GM19238 (cell line): ENCODE measurements around the gene AUTS2.

Source experiments
- DNase-seq: peaks from one replicate; pipeline ENCODE4 v3.0.0; 2011; ENCODE audit warnings: low spot score; ENCODE audit not compliant: insufficient read length

AUTS2 gene

DNA sequence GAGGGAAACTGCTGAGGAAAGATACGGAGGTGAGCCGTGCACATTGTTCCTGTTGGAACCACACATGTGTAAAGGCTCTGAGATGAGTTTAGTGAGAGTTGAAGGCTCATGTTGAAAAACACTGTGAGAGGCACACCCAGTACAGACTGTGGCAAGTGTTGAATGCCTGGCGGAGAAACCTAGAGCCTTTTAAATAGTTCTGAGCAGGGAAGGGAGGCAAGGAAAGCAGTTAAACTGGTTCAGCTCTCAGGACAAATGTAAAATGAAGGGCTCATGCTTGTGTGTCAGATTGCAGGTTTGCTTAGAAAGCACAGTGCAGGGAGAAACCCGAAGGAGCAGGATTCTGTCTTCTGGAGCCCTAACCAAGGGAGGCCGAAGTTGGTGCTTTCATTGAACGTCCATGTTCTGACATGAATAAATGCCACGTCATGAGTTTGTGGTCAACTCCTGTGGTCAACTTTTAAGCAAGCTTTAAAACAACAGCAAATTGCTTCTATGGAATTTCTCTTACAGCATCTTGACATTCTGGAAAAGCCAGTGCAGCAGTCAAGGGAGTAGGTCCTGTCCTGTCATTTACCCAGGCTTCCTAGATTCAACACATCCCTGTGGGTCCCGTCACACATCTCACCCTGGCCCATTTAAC, 882.8 kb downstream of the AUTS2 start:
- no peak for DNase-seq

DNA sequence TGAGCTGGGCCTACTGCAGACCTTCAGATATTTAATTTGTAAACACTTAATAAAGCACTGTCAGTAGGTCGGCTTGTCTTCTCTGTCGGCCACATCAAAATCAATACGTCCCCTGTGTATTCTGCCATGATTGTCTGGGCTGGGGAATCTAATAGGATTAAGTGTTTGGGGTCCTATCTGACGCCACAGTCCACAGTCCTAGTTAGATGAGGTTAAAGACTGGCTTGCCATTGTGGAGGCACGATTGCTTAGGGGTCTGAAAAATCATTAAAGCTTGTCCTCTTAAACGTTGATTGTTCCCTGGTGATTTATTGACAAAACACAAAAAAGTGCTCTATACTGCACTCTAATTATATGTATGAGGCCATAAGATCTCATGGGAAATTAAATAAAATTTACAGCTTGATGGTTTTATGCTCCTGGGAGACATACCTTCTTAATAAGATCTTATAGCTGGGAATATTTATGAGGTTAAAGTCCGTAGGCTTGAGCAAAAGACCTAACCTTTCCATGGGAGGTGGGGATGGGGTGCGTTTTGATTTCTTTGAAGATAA, 883.4 kb downstream of the AUTS2 start:
- no peak for DNase-seq

DNA sequence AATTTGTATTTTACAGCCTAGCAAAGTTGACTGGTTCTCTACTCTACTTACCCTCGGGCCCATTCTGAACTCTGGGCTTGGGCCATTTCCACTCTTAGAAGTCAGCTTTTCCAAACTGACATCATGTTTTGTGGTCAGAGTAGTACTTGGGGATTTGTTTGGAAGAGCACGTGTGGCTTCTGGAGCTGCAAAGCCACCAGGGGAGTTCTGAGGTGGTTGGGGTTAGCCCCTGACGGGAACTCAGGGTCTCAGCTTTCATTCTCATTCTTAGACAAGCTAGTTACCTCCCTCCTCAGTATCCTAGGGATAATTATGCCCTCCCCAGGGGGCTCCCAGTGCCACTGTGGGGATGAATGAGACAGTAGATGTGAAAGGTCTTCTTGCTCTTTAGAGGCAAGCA, 886.0 kb downstream of the AUTS2 start:
- no peak for DNase-seq

DNA sequence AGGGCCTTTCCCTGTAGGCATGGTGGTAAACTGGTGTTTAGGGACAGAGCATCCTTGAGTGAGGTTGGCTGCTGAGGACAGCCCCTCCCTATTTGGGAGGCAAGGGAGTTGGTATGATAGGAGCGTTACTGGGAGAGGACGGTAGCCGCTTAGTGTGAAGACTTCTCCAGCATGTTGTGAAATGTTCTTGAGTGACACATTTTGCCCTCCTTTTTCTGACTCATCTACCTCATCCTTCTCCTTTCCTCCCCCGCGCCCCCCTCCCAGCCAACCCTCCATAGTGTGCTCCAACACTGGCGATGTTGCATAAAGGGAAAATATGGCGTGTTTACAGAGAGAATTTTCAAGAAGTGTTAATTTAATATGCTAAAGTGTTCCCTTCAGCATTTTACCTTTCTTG, 888.7 kb downstream of the AUTS2 start:
- DNase-seq = no peak

DNA sequence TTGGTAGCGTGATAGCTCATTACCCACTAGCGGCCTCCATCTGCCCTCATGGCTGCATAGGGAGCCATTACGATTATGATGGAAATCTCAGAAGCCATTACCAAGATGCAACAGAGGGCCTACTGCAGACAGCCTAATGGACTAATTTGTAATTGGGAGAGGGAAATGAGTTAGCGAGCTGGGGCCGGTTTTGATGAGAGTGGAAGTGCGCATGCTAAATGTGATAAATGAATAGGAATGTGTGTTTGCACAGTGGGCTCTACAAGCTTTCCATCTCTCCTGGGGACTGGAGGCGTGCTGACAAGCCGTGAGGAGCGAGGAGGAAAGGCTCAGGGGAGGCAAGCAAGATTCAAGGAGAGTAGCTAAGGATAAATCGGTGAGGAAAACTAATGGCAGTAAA, 889.2 kb downstream of the AUTS2 start:
- no peak for DNase-seq

DNA sequence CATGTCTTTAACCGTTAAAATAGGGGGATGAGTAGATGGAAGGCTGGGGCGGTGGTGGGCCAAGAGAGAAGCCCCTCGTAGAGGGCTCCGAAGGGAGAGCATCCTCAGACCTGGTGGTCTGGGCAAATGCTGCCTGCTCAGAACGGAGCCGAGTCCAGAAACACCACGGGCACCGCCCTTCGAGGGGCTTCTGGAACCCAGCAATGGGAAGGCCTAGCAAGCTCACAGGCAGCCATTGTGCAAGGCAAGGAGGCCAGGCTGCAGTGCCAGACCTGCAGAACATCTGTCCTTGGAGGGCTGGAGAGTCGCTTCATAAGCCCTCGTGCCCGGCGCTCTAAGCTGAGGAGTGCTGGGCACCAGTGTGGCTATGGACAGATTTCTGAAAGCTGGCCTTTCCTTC, 889.6 kb downstream of the AUTS2 start:
- DNase-seq = no peak

DNA sequence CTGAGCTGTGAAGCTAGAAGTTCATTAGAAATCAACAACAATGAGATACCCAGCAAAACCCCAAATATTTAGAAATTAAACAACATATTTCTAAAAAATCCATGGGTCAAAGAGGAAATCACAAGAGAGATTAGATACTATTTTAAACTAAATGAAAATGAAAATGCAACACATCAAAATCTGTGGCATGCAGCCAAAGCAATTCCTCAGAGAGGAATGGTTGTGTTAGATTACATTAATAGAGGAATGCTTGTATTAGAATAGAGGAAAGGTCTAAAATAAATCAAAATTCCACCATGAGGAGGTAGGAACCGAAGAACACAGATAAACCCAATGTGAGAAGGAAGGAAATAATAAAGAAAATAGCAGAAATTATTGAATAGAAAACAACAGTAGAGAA, 891.5 kb downstream of the AUTS2 start:
- no peak for DNase-seq

DNA sequence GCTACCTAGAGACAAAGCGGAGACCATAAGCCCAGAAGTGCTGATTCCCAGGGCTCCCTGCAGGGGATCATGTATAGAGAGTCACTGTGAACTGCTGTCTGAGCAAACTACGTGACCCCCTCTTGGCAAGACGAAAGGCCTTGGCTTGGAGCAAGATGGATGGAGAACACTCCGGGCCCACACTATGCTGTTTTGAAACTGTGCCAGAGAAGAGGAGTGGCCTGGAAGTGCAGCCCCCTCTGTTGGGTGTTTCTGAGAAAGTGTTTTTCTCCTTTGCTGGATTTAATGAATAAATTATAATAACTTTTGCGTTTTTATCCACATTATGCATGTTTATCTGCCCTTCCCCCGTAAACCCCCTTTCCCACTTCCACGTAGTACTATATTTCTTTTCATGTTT, 894.4 kb downstream of the AUTS2 start:
- DNase-seq = no peak

DNA sequence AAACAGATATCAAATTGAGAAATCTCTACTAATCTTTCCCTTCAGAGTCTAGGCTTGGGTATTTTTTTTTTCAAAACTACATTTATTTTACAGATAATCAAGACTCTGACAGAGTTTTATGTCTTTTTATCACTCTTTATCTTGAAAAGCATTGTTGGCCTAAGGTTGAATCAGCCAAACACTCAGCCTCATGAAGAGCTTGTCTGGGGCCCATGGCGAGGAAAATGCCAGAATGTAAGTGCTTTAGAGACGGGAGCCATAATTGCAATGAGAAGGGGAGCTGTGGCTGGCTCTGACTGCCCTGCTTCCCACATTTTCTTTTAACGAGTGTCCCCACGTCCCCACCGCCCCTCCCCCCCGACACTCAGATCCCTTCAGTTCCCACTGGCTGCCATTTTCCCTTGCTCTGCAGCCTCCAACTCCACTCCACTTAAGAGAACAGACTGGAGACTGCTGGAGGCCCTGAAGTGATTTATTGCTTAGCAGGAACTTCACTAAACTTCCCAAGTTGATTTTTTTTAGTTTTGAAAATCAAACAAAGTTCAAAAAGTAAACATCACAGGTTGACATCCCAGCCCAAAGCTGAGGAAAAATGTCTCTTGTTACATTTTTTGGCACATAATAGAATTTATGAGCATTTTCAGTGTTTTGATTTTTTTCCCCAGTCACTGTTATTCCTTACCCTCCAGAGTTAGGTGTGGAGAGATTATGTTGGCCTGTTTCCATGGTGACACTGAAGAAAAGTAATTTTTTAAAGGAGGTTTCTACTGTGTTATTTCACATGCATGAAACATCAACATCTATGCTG, 896.2 kb downstream of the AUTS2 start:
- no peak for DNase-seq

DNA sequence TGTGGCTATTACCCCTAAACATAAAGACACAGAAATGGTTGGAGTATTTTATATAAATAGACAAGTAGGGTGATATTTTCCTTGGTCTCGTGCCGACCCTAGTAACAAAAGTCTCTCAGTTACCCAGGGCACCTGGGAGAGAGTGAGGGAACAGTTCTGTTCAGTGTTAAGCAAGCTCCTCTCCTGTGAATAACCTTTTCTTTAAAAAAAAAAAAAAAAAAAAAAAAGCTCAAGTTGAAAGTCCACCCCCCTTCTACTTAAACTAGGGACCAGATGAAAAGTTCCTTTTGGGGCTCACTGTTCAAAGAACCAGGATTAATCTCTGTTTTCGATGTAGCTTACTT, 896.7 kb downstream of the AUTS2 start:
- DNase-seq = no peak

DNA sequence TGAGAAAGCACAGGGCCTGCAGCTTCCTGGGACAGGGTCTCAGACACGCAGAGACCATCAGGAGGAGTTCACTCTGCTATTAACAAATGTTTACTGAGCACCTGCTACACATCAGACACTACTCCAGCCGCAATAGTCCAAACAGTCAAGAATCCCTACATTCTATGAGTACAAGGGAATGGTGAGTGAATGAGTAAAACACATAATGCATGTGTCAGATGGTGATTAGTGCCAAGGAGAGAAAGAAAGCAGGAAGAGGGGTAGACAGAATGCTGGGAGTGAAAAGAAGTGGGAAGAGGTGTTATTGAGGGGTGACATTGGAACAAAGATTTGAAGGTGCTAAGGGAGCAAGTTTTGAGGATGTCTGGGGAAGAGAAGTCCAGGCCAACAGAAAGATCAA, 899.5 kb downstream of the AUTS2 start:
- no peak for DNase-seq

DNA sequence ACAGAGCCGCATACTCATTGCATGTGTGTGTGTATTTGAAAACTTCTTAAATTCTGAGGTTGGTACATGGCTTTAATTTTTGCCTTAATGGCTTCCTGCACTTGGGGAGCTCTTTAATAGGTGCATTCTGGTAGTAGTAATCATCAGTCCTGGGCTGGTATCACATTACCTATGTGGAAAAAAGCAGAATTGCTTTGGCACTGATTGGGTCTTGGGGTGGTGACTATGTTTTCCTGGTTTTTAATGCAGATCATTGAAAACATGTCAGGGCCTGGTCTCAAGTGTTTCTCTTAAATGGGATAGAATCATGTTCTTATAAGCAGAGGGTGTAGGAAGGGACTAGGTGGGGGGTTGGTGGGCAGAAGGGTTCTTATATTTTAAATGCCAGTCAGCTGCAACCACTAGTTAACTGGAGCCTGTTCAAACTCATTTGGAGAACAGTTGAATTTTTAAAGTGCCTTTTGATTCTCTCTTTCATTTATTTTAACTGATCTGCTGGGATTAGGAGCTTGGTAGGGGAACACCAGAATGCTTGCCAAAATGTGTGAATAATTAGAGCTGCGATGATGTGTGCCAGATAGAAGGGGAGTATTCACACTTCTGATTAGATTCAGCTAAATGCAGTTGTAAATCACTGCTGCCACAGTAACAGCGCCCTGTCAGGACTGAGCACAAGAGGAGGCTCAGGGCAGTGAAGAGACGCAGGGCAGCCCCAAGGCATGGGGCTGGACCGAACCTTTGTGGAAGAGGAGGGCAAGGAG, 900.1 kb downstream of the AUTS2 start:
- no peak for DNase-seq

DNA sequence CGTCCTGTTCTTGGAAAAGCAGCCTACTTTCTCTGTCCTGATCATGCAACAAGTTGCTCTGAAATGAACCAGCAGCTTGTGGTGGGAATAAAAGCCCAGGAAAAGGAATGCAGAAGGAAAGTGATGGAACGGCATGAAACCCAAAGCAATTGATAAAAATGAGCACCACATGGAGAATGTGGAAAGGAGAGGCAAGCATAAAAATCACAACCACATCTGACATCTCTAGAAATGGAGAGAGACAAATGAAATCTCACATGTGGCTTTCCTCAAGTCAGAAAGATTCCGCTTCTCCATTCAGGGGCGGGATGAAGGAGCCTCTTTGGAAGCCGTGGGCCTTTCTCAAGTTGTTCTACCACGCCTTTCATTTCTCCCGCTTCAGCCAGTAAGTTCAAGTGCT, 902.0 kb downstream of the AUTS2 start:
- DNase-seq = no peak

DNA sequence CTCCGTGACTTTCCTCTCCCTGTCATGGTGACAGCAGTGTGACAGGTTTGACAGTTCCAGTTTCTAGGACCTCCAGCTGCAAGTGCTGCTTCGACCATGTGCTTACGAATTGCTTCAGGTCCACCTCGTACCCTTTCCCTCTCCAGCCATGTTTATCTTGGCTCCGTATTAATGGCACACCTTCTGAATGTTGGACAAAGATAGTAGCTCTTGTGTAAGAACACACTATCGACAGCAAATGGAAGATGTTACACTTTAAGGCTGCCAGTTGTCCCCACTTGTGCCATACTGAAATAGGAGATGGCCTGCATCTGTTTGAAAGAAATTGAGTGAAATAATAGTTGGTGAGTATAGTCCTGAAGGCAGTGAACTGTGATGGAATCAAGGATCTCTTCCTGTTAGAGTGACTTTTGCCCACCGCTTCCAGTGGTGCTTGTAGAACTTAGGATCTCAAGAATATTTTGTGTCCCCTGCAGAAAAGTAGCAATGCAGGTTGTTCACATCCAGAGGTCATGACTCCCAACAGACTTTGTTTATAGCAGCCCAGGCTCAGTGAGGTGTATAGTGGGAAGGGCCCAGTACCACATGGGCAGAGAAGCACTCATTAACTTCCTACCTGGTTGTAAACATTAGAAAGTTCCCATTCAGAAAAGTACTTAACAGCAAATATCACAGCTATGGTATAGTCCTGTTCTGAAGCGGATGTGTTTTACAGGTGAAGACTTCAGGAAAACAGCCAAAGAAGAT, 904.0 kb downstream of the AUTS2 start:
- no peak for DNase-seq

DNA sequence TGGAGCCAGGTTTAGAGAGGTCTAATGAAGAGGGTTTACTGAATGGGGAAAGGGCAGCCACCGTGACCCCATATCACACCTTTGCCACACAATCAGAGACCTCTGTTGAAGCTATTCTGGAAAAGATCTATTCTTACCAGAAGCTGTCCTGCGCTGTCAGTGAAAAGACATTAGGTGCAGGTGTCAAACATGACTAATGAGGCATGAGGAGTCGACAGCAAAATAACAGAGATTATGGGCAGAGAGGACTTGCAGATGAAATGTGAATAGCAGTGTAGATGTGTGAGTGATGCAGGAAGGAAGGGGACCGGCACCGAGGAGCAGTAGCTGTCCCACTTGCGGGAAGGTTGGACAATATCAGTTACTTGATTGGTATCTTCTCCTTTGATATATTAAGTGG, 906.0 kb downstream of the AUTS2 start:
- DNase-seq = no peak

DNA sequence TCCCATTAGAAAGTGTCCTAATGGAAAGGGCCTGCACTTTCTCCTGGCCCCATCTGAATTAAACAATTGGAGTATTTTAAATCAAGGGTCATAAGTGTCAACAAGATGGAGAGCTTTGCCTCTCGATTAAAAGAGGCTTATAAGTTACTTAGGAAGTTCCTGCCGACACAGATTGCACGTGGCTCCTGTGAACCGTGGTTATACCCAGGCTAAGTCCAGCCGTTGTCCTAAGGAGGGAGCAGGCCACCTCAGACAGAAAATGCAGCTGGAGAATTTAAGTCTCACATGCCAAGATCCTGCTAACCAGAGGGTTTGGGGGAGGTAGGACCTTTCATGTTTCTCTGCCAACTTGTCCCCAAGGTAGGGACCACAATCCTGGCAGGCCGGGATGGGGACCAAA, 907.2 kb downstream of the AUTS2 start:
- no peak for DNase-seq

DNA sequence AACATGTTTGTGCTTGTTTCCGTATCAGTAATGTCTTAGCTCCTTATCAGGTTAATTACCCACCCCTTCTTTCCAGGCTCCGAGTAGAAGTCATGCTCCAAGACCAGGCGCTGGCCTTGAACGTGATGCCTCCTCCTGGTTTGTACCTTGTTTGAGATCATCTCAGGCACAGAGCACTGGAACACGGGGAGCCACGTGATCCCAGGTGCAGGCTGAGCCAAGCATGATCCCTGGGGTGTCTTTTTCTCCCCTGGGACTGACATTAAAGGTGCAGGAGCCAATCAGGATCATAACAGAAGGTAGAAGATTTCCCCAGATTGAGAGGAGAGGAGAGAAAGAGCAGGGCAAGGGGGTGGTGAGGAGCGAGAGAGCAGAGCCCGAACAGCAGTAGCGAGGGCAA, 907.6 kb downstream of the AUTS2 start:
- DNase-seq = no peak

DNA sequence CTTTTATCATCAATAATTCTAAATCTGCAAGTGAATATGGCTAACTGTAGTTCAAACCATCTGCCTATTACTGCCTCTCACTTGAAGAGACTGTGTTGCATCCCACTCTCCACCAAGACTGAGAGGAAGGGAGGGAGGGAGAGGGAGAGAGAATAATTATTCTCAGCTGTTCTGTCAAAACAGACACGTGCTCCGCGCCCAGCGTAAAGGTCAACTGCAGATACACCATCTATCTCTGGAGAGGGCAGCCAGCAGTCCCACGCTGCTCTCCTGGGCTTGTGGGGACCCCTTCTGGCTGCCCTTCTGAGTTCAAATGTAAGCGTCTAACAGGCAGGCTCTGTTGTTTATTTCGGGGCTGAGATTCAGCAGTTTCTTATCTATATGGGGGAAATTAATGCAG, 908.2 kb downstream of the AUTS2 start:
- no peak for DNase-seq

DNA sequence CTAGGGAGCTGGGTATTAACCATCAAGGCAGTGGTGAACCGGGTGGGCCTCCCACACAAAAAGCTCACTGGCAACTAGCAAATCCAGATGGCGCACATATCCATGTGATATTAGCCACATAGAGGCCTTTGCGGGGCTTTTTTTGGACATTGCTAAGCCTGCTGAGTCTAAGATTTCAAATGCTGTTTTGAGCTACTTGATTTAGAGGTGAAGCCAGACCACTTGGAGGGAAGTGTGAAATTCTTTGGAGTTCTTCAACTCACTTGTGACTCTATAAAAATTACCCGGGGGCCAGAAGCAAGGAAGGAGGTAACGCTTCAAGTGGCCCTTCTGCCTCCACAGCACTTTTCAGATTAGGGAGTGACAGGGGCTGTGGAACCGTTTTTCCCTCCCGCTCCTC, 913.9 kb downstream of the AUTS2 start:
- no peak for DNase-seq

DNA sequence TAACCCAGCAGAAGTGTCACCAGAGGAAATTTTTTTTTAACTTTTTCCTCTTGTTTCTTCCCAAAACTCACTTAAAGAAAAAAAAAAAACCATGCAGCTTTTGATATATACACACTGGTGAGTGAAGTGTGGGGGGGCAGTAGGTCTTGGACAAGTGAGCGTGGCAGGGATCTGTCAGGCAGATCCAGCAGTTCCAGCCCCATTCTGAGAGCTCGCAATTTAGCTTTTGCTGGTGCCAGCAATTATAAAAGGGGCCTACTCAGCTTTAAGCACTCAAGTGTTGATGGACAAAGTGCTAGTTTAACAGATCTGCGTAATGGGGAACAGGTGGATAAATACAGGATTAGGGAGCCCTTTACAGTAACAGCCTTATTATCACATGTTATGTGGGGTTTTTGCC, 914.5 kb downstream of the AUTS2 start:
- no peak for DNase-seq

DNA sequence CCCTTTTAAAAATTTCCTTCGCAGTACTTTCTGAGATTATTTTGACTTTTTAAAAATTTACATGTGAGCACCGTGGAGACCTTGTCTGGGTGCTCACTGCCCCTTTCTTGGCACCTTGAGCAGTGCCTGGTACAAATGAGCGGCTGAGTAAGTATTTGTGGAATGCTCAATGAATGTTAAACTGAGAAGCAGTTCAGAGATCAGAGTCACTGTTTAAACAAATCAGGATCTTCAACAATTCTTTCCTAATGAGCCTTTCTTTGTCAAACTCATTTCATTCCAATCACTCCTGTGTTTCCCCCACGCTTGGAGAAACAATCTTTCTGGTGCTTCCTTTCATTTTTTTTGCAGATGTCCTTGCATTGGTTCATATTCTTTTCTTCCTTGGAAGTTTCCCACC, 922.3 kb downstream of the AUTS2 start:
- DNase-seq = no peak
